ENCODE results near the gene MCC.

DNA sequence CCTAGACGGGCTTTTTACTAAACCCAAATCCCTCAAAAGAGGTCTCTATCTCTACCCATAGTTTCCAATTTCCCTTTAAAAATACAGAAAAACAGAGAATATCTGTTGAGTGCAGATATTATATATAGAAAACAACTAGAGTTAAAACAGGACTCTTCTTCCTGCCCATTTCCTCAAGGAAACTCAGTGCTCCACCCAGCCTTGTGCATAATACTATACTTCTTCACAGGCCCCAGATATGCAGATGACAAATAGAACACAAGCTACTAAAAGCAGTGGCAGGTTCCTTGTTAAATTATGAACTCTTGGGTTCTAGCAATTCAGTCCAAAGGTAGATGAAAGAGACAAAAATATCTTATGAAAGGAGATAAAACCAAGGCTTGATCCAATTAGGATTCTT, 253.7 kb downstream of the MCC start:
- TF ChIP-seq POLR2AphosphoS5 (IDR thresholded peaks at IDR 0.05; ENCODE audit: low read depth, low read length) (no peak), POLR2A (IDR thresholded peaks at IDR 0.05; ENCODE audit: low read depth, low read length) (no peak), TAF1 (IDR thresholded peaks at IDR 0.05; ENCODE audit: low read depth, low read length) (no peak), PAX5 (IDR thresholded peaks at IDR 0.05; ENCODE audit: insufficient read depth, low read length, severe bottlenecking) (no peak), POU2F2 (IDR thresholded peaks at IDR 0.05; ENCODE audit: low read depth, low read length) (no peak), SPI1 (IDR thresholded peaks at IDR 0.05; ENCODE audit: low read depth, low read length) (no peak)

Data from GM12891 (cell line).